SK-N-SH (cell line): ENCODE results near the gene MN1. TPM values are rescaled to one million over a fixed set of nuclear protein-coding genes. Genes with fewer than 3 reads are reported as not detected.

Experiments used
- CTCF ChIA-PET: fragments of 300-600, 350-600 bp; formaldehyde crosslinking; extraction: SDS; loops from one replicate; lab custom pipeline; 2021; lab: Yijun Ruan, JAX
- POLR2A ChIA-PET: fragments of 350-600 bp; sonication (Branson Sonifier 250); formaldehyde crosslinking; extraction: SDS; loops from one replicate; lab custom pipeline; 2020; ENCODE audit warnings: antibody characterized with exemption, inconsistent platforms; lab: Yijun Ruan, JAX
- DNase-seq: peaks from one replicate; pipeline ENCODE4 v3.0.0; 2012
- H2AFZ ChIP-seq: fragments of 200-600 bp; sonication (generic); 2 replicates; pipeline ENCODE4 v1.8.1; 2016; ENCODE audit warnings: antibody characterized with exemption, mild to moderate bottlenecking, low read depth
- H3F3A ChIP-seq: fragments of 200-600 bp; sonication (generic); replicated peaks from 2 replicates; pipeline ENCODE3; 2016; ENCODE audit warnings: antibody characterized with exemption, mild to moderate bottlenecking; ENCODE audit not compliant: insufficient read depth
- H3K27ac ChIP-seq, 2 experiments: fragments of 200-500 bp in 1 of 2; fragments of 200-600 bp in 1 of 2; sonication (Bioruptor generic) in 1 of 2; sonication (generic), shearing (Covaris generic) in 1 of 2; 2 replicates each; pipeline versions ENCODE4 v1.5.1 to v1.6.1; 2014 to 2016; ENCODE audit warnings: low read depth in 2 of 2, inconsistent platforms in 1 of 2, low read length in 1 of 2, mild to moderate bottlenecking in 1 of 2, mixed read lengths in 1 of 2
- H3K27me3 ChIP-seq: fragments of 200-600 bp; sonication (generic), shearing (Covaris generic); 2 replicates; pipeline ENCODE4 v1.6.1; 2016; ENCODE audit warnings: mixed run types; ENCODE audit not compliant: insufficient read depth
- H3K36me3 ChIP-seq, 2 experiments: fragments of 200-500 bp in 1 of 2; fragments of 200-600 bp in 1 of 2; sonication (Bioruptor generic) in 1 of 2; sonication (generic) in 1 of 2; replicated peaks in 1 of 2; 2 replicates each; pipeline versions ENCODE3 to v1.5.1; 2014 to 2016; ENCODE audit warnings: low read length in 1 of 2, mild to moderate bottlenecking in 1 of 2; ENCODE audit not compliant: insufficient read depth in 2 of 2, control insufficient read depth in 1 of 2
- H3K4me1 ChIP-seq, 2 experiments: fragments of 200-500 bp in 1 of 2; fragments of 200-600 bp in 1 of 2; sonication (Bioruptor generic) in 1 of 2; sonication (generic), shearing (Covaris generic) in 1 of 2; 2 replicates each; pipeline versions ENCODE4 v1.5.1 to v1.6.1; 2014 to 2016; ENCODE audit warnings: low read depth in 1 of 2, low read length in 1 of 2, mixed run types in 1 of 2; ENCODE audit not compliant: insufficient read depth in 2 of 2, control insufficient read depth in 1 of 2
- H3K4me2 ChIP-seq: fragments of 200-600 bp; sonication (generic), shearing (Covaris generic); 2 replicates; pipeline ENCODE4 v1.6.1; 2017; ENCODE audit warnings: mixed run types
- H3K4me3 ChIP-seq, 2 experiments: fragments of 200-500 bp in 1 of 2; fragments of 200-600 bp in 1 of 2; sonication (Bioruptor generic) in 1 of 2; sonication (generic), shearing (Covaris generic) in 1 of 2; 2 replicates each; pipeline versions ENCODE4 v1.5.1 to v1.8.1; 2014 to 2016; ENCODE audit warnings: low read depth in 2 of 2, inconsistent platforms in 1 of 2, low read length in 1 of 2, mild to moderate bottlenecking in 1 of 2, mixed read lengths in 1 of 2, moderate library complexity in 1 of 2
- H3K79me2 ChIP-seq: fragments of 200-600 bp; sonication (generic); 2 replicates; pipeline ENCODE4 v1.8.1; 2017; ENCODE audit warnings: mild to moderate bottlenecking; ENCODE audit not compliant: insufficient read depth
- H3K9ac ChIP-seq: fragments of 200-600 bp; sonication (generic); 2 replicates; pipeline ENCODE4 v1.6.1; 2017; ENCODE audit warnings: mixed run types
- H3K9me2 ChIP-seq: fragments of 200-600 bp; sonication (generic); 2 replicates; pipeline ENCODE4 v1.6.1; 2017; ENCODE audit warnings: mixed run types
- H3K9me3 ChIP-seq: fragments of 200-600 bp; sonication (generic); 2 replicates; pipeline ENCODE4 v1.6.1; 2017; ENCODE audit warnings: mixed run types, mild to moderate bottlenecking, moderate library complexity
- H4K20me1 ChIP-seq: fragments of 200-600 bp; sonication (generic); 2 replicates; pipeline ENCODE4 v1.6.1; 2017; ENCODE audit warnings: mild to moderate bottlenecking, mixed run types; ENCODE audit not compliant: insufficient read depth
- CHD2 ChIP-seq: fragments of 150-350 bp; IDR thresholded peaks from 2 replicates; pipeline ENCODE4 v1.6.1; 2018; ENCODE audit warnings: low read length; ENCODE audit not compliant: partially characterized antibody
- EZH2phosphoT487 ChIP-seq: fragments of 200-600 bp; sonication (generic); IDR thresholded peaks from 2 replicates; pipeline ENCODE4 v1.6.1; 2017; ENCODE audit warnings: low read depth, mixed run types, mild to moderate bottlenecking, antibody characterized with exemption, moderate library complexity, borderline replicate concordance
- FOSL2 ChIP-seq: IDR thresholded peaks from 2 replicates; pipeline ENCODE4 v1.4.0; 2012; ENCODE audit warnings: low read depth, mild to moderate bottlenecking, moderate library complexity, borderline replicate concordance
- GABPA ChIP-seq: IDR thresholded peaks from 2 replicates; pipeline ENCODE4 v1.4.0; 2012; ENCODE audit warnings: low read depth, mild to moderate bottlenecking
- GATA2 ChIP-seq: sonication (generic); formaldehyde crosslinking; IDR thresholded peaks from 2 replicates; pipeline ENCODE4 v1.5.0; 2020; ENCODE audit warnings: mild to moderate bottlenecking, missing genetic modification reagents
- MEF2A ChIP-seq: IDR thresholded peaks from 2 replicates; pipeline ENCODE4 v1.4.0; 2012; ENCODE audit warnings: low read depth, borderline replicate concordance
- MXI1 ChIP-seq: IDR thresholded peaks from 2 replicates; pipeline ENCODE4 v1.6.1; 2012; ENCODE audit warnings: mild to moderate bottlenecking, low read depth, low read length, improper control_type of control experiment
- NFIC ChIP-seq: IDR thresholded peaks from 2 replicates; pipeline ENCODE4 v1.4.0; 2012; ENCODE audit warnings: borderline replicate concordance
- POLR2AphosphoS5 ChIP-seq: IDR thresholded peaks from 2 replicates; pipeline ENCODE4 v1.6.1; 2012; ENCODE audit warnings: low read depth, low read length
- RAD21 ChIP-seq: IDR thresholded peaks from 2 replicates; pipeline ENCODE4 v1.6.1; 2012; ENCODE audit warnings: mild to moderate bottlenecking, low read length
- RCOR1 ChIP-seq: fragments of 150-350 bp; IDR thresholded peaks from 2 replicates; pipeline ENCODE4 v1.6.1; 2017; ENCODE audit warnings: antibody characterized with exemption, low read length
- RFX5 ChIP-seq: IDR thresholded peaks from 2 replicates; pipeline ENCODE4 v1.6.1; 2012; ENCODE audit warnings: mild to moderate bottlenecking, improper control_type of control experiment, low read length
- SMC3 ChIP-seq: IDR thresholded peaks from 2 replicates; pipeline ENCODE4 v1.6.1; 2012; ENCODE audit warnings: low read depth, low read length, improper control_type of control experiment
- TAF1 ChIP-seq: IDR thresholded peaks from 2 replicates; pipeline ENCODE4 v1.6.1; 2012; ENCODE audit warnings: low read depth, mild to moderate bottlenecking, low read length, moderate library complexity, borderline replicate concordance
- TCF12 ChIP-seq: IDR thresholded peaks from 2 replicates; pipeline ENCODE4 v1.4.0; 2012
- WGBS: methylation state at CpG from one replicate; pipeline ENCODE4 v1.1.6; 2017; ENCODE audit warnings: low lambda C conversion rate; 5-methylcytosine and 5-hydroxymethylcytosine counted together
- polyA plus RNA-seq, 3 experiments: library from polyadenylated mRNA; depleted of rRNA; stranded (reverse); fragments of >200 nt; gene quantifications; 2 replicates each; pipeline ENCODE4 v1.2.3, GENCODE V29; 2012
- TF ChIP-seq, protein P1 (sequence below): fragments of 150-350 bp; IDR thresholded peaks from 2 replicates; pipeline ENCODE4 v1.6.1; 2016; ENCODE audit warnings: mild to moderate bottlenecking, low read depth, low read length
- TF ChIP-seq, protein P2 (sequence below): fragments of 150-350 bp; IDR thresholded peaks from 2 replicates; pipeline ENCODE4 v1.6.1; 2017; ENCODE audit warnings: antibody characterized with exemption, low read length, low read depth, borderline replicate concordance
- TF ChIP-seq, protein P3 (sequence below): IDR thresholded peaks from 2 replicates; pipeline ENCODE4; 2012
- TF ChIP-seq, protein P4 (sequence below): IDR thresholded peaks from 2 replicates; pipeline ENCODE4 v1.4.0; 2012; ENCODE audit warnings: low read depth, borderline replicate concordance
- TF ChIP-seq, protein P5 (sequence below): IDR thresholded peaks from 2 replicates; pipeline ENCODE4 v1.6.1; 2012; ENCODE audit warnings: mild to moderate bottlenecking, low read depth, low read length, moderate library complexity
- TF ChIP-seq, protein P6 (sequence below): IDR thresholded peaks from 2 replicates; pipeline ENCODE4 v1.4.0; 2012; ENCODE audit warnings: low read depth, borderline replicate concordance

MN1 gene
- polyA plus RNA-seq, 1 of the 3 experiments (the other 2 are of a cell fraction): 0.20 TPM

DNA sequence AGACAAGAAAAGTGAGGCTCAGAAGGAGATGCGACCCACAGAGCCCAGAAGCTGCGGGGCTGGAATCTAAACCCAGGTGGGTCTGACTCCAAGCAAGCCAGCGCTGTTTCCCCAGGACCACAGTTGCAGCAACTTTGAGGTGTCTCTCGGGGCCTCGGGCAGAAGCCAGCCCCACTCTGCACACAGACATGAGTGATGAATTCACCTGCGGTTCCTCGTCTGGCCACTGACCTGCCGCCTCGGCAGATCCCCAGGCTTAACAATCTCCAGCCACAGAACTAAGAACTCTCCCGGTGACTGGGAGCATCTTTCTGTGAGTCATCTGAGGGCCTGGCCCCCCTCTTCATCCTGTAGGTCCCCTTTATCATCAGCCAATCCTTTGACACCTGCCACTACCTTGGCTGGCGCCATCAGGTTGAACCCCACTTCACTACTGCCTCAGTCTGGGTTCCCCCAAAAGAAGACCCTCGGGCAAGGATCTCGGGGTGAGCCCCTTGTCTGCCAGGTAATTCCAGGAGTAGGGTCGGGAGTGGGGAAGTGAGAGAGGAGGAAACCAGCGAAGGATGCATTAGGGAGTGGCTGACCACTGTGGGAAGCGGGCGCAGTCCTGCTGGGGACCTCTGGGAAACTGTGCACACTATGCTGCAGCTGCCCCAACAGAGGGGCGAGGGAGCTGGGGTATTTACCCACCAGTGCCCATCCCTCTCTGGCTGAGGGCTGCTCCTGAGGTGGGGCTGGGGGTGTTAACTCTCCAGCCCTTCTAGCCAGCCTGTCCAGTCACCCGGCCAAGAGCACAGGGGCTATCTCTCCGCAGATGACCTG, 33.0 kb upstream of the MN1 start (continued):
- TF ChIP-seq, protein P1, sequence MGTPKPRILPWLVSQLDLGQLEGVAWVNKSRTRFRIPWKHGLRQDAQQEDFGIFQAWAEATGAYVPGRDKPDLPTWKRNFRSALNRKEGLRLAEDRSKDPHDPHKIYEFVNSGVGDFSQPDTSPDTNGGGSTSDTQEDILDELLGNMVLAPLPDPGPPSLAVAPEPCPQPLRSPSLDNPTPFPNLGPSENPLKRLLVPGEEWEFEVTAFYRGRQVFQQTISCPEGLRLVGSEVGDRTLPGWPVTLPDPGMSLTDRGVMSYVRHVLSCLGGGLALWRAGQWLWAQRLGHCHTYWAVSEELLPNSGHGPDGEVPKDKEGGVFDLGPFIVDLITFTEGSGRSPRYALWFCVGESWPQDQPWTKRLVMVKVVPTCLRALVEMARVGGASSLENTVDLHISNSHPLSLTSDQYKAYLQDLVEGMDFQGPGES: no peak
- TF ChIP-seq, protein P2, sequence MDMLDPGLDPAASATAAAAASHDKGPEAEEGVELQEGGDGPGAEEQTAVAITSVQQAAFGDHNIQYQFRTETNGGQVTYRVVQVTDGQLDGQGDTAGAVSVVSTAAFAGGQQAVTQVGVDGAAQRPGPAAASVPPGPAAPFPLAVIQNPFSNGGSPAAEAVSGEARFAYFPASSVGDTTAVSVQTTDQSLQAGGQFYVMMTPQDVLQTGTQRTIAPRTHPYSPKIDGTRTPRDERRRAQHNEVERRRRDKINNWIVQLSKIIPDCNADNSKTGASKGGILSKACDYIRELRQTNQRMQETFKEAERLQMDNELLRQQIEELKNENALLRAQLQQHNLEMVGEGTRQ: no peak
- no peak for TF ChIP-seq CHD2

DNA sequence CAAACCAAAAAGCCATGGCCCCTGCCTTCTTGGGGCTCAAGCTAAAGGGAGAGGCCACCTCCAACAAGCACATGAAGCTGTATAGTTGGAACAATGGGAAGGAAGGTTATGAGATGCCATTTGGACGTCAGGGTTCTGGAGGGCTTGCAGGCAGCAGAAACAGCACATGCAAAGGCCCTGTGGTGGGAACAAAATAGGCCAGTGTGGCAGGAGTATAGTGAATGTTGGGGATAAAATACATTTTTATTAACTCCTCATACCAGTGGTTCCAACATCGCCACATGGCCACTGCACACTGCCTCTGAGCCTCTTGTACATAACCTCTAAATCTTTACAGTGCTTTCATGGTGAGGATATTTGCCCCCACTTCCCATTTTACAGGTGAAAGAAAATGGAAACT, 32.2 kb upstream of the MN1 start:
- CTCF ChIA-PET: interaction anchor here (0.8 kb wide), 1 partner anchor 9 kb away, joined by 3 read pairs; no protein-coding TSS in a partner anchor
- no peaks in the 10 kb centered on the region for H3K9me3 ChIP-seq
- no peak overlapping the region for H2AFZ ChIP-seq
- no peaks in the 10 kb centered on the region for H4K20me1 ChIP-seq
- POLR2A ChIA-PET: no interaction called here
- no peaks in the 10 kb centered on the region for H3F3A ChIP-seq
- no peaks in the 10 kb centered on the region for H3K79me2 ChIP-seq
- H3K27ac ChIP-seq: no peak overlapping the region
- no peak overlapping the region for H3K4me2 ChIP-seq
- WGBS: 92% methylated on average over 2 of the region's 2 CpGs
- peaks cover 0 to 8% of the 10 kb centered on the region in 2 experiments; a peak in 1 of 4 replicates for H3K4me1 ChIP-seq
- H3K9ac ChIP-seq: no peak overlapping the region
- H3K27me3 ChIP-seq: no peaks in the 10 kb centered on the region
- H3K9me2 ChIP-seq: no peaks in the 10 kb centered on the region
- no peak for DNase-seq
- no peak for TF ChIP-seq GABPA
- TF ChIP-seq FOSL2: no peak
- TF ChIP-seq TCF12: no peak
- no peak for TF ChIP-seq GATA2 (CRISPR knock-in tag)
- TF ChIP-seq, protein P3, sequence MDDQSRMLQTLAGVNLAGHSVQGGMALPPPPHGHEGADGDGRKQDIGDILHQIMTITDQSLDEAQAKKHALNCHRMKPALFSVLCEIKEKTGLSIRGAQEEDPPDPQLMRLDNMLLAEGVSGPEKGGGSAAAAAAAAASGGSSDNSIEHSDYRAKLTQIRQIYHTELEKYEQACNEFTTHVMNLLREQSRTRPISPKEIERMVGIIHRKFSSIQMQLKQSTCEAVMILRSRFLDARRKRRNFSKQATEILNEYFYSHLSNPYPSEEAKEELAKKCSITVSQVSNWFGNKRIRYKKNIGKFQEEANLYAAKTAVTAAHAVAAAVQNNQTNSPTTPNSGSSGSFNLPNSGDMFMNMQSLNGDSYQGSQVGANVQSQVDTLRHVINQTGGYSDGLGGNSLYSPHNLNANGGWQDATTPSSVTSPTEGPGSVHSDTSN: no peak
- TF ChIP-seq CHD2: no peak
- no peak for TF ChIP-seq RFX5
- TF ChIP-seq TAF1: no peak
- TF ChIP-seq, protein P4, sequence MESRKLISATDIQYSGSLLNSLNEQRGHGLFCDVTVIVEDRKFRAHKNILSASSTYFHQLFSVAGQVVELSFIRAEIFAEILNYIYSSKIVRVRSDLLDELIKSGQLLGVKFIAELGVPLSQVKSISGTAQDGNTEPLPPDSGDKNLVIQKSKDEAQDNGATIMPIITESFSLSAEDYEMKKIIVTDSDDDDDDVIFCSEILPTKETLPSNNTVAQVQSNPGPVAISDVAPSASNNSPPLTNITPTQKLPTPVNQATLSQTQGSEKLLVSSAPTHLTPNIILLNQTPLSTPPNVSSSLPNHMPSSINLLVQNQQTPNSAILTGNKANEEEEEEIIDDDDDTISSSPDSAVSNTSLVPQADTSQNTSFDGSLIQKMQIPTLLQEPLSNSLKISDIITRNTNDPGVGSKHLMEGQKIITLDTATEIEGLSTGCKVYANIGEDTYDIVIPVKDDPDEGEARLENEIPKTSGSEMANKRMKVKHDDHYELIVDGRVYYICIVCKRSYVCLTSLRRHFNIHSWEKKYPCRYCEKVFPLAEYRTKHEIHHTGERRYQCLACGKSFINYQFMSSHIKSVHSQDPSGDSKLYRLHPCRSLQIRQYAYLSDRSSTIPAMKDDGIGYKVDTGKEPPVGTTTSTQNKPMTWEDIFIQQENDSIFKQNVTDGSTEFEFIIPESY: no peak
- no peak for TF ChIP-seq MXI1
- no peak for TF ChIP-seq POLR2AphosphoS5
- no peak for TF ChIP-seq RCOR1
- TF ChIP-seq SMC3: no peak
- TF ChIP-seq, protein P5, sequence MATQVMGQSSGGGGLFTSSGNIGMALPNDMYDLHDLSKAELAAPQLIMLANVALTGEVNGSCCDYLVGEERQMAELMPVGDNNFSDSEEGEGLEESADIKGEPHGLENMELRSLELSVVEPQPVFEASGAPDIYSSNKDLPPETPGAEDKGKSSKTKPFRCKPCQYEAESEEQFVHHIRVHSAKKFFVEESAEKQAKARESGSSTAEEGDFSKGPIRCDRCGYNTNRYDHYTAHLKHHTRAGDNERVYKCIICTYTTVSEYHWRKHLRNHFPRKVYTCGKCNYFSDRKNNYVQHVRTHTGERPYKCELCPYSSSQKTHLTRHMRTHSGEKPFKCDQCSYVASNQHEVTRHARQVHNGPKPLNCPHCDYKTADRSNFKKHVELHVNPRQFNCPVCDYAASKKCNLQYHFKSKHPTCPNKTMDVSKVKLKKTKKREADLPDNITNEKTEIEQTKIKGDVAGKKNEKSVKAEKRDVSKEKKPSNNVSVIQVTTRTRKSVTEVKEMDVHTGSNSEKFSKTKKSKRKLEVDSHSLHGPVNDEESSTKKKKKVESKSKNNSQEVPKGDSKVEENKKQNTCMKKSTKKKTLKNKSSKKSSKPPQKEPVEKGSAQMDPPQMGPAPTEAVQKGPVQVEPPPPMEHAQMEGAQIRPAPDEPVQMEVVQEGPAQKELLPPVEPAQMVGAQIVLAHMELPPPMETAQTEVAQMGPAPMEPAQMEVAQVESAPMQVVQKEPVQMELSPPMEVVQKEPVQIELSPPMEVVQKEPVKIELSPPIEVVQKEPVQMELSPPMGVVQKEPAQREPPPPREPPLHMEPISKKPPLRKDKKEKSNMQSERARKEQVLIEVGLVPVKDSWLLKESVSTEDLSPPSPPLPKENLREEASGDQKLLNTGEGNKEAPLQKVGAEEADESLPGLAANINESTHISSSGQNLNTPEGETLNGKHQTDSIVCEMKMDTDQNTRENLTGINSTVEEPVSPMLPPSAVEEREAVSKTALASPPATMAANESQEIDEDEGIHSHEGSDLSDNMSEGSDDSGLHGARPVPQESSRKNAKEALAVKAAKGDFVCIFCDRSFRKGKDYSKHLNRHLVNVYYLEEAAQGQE: no peak
- no peak for TF ChIP-seq NFIC
- TF ChIP-seq EZH2phosphoT487: no peak
- no peak for TF ChIP-seq MEF2A
- TF ChIP-seq RAD21: no peak
- TF ChIP-seq, protein P6, sequence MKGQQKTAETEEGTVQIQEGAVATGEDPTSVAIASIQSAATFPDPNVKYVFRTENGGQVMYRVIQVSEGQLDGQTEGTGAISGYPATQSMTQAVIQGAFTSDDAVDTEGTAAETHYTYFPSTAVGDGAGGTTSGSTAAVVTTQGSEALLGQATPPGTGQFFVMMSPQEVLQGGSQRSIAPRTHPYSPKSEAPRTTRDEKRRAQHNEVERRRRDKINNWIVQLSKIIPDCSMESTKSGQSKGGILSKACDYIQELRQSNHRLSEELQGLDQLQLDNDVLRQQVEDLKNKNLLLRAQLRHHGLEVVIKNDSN: no peak
- no peak overlapping the region for H3K4me3 ChIP-seq
- no peaks in the 10 kb centered on the region for H3K36me3 ChIP-seq
